Measurements from ENCODE around the gene SHTN1.

Gene SHTN1, protein sequence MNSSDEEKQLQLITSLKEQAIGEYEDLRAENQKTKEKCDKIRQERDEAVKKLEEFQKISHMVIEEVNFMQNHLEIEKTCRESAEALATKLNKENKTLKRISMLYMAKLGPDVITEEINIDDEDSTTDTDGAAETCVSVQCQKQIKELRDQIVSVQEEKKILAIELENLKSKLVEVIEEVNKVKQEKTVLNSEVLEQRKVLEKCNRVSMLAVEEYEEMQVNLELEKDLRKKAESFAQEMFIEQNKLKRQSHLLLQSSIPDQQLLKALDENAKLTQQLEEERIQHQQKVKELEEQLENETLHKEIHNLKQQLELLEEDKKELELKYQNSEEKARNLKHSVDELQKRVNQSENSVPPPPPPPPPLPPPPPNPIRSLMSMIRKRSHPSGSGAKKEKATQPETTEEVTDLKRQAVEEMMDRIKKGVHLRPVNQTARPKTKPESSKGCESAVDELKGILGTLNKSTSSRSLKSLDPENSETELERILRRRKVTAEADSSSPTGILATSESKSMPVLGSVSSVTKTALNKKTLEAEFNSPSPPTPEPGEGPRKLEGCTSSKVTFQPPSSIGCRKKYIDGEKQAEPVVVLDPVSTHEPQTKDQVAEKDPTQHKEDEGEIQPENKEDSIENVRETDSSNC

DNA sequence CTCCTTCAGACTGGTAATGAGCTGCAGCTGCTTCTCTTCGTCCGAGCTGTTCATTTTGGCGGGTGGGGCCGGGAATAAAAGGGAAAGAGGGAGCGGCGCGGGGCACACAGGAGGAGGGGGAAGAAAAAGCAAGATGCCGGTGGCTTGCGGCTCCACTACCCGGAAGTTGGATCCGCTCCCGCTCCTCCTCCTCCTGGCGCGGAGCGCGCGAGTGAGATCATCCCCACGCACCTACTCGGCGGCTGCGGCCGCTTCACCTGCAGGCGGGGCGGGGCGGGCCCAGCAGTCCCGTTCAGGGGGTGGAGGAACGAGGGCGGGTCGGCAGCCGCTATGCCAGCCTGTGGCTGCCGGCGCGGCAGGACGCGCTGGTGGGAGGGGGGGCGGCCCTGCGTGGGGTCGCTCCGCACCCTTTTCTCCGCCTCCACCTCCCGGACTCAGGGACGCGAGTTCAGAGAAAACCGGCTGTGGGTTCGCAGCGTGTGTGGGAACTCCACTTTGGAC, at the start of gene SHTN1:
Gene SHTN1, minus strand, starts transcription at position 162 of the 501 bp plus-strand sequence. Its CDS starts 108 bp downstream, at position 54.
- DNase-seq, result peak; percentile 28

DNA sequence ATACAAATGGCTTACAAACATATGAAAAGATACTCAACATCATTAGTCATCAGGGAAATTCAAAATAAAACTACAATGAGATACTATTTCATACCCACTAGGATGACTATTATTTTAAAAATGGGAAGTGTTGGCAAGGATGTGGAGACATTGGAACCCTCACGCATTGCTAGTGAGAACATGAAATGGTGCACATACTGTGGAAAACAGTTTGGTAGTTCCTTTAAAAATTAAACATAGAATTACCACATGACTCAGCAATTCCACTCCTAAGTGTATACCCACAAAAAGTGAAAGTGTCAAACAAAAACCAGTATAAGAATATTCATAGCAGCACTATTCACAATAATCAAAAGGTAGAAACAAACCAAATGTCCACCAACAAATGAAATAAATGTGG, 48.5 kb upstream of the SHTN1 start:
- DNase-seq, result no peak

DNA sequence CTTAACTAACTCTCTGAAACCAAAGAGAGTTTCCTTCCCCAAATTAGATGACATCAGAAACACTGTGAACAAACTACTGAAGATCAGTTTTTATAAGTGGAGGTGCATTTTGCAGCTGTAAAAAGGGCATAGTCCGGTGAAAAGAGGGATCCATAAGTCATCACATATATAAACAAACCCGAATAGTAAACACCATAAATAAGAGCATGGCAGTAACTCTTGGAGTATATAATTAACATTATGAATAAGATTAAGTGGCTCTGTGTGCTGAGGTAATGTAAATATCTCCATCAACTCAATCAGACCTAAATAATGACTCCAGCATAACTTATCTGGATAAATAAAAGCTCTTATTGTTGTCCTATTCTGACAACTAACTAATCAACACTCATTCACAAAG, 43.0 kb upstream of the SHTN1 start:
- DNase-seq, result peak; percentile 91

DNA sequence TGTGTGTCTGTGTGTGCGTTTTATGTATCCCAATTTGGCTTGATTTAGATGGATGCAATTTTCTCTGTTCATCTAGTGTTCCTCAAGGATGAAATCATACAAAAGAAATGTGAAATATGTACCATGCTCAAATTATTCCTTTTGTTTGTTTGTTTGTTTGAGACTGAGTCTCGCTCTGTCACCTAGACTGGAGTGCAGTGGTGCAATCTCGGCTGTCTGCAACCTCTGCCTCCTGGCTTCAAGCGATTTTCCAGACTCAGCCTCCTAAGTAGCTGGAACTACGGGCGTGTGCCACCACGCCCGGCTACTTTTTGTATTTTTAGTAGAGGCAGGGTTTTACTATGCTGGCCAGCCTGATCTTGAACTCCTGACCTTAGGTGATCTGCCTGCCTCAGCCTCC, 11.3 kb upstream of the SHTN1 start:
- no peak for DNase-seq

DNA sequence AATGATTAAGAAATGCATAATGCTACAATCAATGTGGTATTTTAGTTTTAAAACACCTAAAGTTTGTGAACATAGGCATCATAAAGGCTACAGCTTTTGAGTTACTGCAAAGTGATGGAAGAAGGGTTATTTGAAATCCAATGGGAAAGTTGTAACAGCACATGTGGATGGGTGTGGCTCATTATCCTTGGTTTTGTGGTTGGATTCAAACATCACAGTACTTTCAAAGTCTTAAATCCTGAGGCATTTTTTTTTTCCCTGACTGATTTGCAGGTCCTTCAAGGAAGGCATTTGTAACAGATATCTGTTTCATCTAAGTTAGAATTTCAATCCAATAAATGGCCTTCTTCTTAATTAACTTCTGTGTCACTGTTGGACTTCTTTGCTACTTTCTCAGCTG, 9.8 kb upstream of the SHTN1 start:
- DNase-seq, result no peak

DNA sequence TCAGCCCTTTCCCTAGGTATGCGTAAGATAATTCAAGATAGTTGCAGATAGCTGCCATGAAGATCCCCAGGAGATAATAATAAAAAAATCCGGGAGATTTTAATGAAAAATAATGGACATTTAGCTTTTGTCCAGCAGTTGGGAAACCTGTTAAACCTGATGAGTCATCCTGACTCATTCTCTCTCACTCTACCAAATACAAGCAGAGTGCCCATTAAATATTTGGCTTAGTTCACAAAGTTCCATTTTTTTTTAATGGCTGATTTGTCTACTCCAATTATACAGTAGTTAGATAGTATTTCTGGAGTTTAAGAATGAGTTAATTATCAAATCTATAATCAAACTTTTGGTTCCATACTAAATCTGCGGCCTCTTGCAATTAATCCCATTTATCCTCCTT, 2.1 kb upstream of the SHTN1 start:
- DNase-seq, result no peak

DNA sequence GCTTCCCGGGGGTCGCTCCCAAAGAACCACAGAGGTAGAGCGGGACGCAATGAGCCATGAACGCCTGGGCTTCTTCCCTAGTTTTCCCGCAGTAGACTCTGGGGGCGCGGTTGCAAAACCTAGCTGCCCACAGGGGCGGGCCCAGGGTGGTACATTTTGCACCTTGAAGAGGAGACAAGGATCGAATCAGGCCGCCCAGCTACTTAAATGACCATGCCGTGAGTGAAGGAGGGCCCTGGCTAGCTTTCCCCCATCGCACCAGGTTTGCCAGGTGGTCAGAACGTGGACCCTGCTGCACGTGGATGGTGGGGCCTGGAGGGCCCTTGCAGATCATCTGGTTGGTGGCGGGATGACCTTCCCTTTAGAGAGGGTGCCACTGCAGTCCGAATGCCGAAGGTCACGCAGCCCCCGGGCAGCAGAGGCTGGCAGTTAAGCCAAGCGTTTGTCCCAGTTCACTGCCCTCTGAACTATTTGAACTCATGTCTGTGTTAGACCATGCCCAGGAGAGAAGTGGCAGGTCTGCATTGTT, 604 bp upstream of the SHTN1 start:
- no peak for DNase-seq

DNA sequence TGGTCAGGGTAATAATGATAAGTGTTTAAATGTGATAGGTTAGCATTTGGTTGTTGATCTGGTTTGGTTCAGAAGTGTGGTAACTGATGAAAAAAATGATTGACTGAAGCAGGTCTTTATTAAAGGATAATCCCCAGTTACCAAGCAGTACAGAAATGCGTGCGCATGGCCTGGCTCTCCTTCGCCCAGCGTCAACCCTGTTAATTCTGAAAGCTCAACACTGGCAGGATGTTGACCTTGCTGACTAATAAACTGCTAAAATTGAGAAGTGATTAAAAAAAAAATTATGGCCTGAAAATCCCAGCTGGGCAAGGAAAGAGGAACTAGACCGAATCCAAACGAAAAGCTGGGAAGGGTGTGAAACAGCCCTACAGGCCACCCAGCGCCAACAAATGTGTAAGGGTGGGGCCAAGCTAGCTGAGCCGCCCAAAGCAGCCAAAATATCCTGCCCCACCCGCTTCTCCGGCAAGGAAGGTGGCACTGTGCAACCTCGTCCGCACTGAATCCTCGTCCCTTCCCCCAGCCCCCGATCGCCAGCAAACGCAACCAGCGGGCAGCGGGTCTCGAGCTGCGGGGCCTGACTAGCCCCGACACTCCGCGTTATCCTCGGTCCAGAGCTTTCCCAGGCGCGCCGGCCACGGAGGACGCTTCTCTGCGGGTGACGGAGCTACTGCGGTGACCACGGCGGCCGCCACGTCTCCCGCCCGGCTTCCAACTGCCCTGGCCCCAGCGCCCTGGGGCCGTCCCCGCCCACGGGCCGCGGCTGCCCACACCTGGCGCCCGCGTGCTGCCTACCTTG, 561 bp downstream of the SHTN1 start:
- no peak for DNase-seq

DNA sequence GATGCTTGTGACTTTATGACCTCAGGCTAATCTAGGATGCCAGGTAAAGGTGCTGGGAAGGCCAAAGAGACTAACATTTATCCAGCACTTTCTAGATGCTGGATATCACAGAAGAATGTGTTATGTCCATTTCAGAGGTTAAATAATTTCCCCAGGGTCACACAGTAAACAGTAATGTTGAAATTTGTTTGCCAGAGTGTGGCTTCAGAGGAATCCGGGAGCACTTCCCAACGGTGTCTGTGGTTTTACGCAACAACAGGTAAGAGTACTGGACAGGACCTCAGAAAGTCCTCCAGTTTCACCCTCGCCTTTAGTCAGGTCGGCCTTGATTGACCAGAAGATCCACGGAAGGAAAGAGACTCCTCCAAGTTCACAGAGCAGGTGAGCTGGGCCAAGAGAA, 1.7 kb downstream of the SHTN1 start:
- DNase-seq, result no peak

DNA sequence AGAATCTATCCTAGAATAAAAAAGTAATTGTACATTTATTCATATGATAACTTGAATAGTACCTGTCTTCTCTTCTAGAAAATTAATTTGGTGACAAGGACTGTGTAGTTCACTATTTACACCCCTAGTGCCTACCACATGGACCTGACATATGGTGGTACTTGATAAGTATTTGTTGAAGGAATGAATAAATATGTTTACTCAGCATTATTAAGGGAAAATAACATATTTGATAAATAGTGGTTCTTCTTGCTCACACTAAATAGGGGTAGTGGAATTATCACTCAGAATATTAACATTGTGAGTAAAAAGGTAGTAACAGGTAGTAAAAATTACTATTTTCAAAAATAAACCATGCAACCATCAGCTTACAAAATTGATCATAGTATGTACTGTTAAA, 2.8 kb downstream of the SHTN1 start:
- no peak for DNase-seq

DNA sequence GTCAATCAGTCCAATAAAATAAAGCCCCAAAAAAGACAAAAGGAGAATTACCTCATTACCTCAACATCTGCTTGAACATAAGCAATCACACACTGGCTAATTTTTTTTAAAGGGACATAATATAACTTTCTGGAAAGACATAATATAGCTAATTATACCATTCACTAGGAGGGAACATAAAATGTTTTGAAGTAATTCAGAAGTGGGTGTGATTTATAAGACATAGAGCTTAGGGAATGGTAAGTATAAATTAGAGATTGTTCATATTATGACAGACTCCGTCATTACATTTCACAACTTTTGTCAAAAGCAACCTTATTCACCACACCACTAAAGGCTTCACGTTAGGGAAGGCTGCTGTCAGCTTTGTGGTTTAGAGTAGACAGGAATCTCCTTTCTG, 3.8 kb downstream of the SHTN1 start:
- DNase-seq, result no peak

DNA sequence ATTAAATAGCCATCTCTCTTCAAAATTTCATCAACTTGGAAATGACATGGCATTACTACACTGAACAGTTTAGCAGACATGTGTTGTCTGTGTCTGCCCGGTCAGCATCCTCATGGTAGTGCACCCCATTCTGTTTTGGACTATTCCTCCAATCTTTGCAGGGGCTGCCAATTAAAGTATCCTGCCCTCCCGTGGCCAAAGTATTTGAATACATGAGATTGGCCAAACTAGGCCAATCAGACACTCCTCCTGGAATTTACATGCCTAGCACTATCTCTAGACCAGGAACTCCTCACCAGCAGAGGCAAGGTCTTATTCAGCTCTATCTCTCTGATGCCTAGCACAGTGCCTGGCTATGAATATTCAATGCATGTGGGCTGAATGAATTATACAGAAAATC, 4.4 kb downstream of the SHTN1 start:
- no peak for DNase-seq

DNA sequence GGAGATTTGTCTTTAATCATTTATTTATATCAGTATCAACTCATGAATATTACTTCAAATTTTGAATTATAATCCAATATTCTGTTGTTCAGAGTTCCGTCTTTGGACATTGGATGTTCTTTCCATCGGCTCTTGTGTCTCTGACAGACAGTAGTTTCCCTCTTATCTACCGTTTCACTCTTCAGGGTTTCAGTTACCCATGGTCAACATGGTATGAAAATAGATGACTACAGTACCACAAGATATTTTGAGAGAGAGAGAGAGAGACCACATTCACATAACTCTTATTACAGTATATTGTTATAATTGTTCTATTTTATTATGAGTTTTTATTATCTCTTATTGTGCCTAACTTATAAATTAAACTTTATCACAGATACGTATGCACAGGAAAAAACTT, 6.8 kb downstream of the SHTN1 start:
- DNase-seq, result no peak

DNA sequence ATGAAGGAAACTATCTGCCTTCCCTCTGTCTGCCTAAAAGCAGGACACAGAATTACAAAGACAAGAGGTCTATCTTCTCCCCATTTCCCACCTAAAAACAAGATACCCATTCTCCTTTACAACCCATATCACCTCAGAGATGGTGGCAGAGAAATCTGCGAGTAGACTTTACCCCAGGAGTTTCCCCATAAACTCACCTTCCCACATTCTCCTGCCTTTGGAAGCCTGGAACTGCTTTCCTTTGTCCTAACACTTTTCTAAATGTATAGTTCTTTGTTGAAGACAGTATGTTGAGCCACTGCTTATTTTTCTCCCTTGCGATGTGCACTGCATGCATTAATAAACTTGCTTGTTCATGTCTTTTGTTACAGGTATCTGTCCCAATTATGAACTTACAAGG, 8.0 kb downstream of the SHTN1 start:
- no peak for DNase-seq

DNA sequence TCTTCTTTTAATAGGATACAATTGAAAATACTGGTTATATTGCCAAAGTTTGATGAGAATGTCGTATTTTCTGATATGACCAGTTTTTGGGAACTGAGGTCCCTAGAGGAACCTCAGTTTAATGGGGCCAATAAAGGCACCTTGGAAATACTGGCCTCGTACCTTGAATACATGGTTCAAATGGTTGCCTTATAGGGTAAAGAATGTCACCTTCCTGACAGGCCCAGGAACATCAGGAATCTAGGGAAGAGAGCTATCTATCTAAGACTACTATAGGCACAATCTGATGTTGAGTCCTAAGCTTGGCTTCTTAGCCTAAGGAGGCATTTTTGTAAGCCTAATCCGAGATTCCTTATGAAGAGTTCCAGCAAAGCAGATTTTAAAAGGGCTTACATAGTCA, 9.3 kb downstream of the SHTN1 start:
- no peak for DNase-seq

DNA sequence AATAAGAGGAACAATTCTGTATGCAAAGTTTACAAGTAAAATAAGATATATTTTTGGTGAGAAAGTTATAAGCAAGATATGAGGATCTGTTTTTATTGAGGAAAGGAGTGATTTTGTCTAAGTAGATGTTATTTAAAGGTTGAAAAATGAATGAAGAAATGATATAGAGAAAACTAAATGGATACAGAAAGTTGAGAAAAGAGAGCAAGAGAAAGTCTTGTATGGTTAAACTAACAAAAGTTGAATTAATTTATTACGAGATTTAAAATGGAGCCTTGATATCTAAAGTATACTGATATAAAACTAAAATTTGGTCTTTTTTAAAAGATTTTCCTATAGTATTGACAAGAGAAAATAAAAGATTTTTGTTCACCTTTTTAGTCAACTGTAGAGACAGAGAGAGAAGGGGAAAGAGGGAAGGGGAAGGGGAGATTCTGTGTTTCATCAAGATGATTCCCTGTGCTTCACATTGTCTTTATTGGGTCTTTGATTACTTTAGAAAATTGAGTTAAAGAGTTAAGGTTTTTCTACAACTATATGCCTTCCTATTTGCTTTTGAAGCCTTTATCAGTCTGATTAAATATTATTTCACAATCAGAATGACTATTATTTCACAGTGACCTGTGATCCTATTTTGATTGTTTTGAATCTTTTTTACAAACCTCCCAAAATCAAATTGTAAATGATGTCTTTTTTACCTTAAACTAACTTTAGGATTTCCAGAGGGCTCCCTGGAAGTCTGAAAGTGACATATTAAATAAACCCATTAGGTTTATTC, 10.7 kb downstream of the SHTN1 start:
- DNase-seq, result no peak

DNA sequence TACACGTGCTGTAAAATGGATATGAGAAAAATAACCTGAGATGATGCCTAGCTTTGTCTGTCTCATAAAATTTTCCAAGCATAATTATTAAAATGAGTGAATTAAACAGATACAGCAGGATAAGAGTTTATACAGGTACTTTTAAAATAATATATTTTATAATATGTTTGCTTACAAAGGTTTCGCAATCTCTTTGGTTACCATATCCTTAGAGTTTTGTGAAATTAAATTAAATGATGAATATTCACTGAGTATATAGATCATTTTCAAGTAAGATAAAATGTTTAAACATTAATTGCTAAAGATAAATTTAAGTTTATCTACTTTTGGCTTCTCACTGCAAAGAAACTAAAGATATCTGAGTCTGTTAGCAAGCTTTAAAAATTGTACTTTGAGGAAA, 11.4 kb downstream of the SHTN1 start:
- DNase-seq, result no peak

DNA sequence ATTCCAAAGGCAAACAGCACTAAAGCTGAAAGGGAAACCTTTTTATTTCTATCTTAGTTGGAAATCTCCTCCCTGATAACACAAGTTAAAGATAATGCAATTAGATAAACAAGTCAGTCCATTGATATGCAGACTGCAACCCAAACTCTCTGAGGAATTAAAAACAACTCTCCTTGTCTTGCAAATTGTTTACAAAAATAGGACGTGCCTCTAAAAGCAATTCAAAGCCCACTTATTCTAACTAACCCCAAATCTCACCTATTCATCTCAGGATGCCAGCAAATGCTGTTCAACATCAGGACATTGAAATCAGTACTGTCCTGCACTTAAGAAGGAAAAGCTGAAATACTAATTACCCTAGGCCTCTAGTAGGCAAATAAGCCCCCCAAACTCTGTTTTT, 12.8 kb downstream of the SHTN1 start:
- DNase-seq, result no peak

DNA sequence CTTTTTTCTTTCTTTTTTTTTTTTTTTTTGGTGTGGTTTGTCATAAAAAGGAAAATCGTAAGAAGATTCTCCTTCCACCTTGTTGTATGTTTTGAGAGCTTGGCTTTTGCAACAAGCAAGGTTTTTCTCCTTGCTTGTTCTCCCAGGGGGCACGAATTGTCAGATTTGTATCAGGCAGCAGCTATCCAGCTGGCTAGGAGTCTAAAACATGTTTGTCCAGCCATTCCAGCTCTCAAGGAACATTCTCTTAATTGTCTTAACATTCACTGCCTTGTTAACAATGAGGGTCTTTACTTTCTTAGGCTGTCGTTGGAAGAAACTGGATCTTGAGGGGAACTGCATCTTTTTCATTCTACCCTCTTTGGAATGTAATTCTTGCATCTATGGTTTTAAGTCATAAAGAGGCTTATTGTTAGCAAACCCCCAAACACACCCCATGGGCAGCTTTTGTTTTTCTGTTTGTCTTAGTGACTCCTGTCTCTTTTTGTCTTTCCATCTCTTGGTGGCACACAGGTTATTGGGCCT, 14.6 kb downstream of the SHTN1 start:
- DNase-seq, result no peak

DNA sequence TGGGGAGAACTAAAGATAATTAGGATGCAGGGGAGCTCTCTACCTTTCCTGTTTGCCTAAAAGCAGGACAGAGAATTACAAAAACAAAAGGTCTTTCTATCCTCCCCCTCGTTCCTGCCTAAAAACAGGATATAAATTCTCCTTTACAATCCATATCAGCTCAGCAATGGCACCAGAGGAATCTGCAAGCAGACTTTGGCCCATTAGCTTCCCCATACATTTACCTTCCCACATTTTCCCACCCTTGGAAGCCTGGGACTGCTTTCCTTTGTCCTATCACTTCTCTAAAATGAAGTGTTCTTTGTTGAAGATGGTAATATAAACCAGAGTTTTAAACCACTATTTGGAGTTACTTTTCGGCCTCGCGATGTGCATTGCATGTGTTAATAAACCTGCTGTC, 15.5 kb downstream of the SHTN1 start:
- no peak for DNase-seq

DNA sequence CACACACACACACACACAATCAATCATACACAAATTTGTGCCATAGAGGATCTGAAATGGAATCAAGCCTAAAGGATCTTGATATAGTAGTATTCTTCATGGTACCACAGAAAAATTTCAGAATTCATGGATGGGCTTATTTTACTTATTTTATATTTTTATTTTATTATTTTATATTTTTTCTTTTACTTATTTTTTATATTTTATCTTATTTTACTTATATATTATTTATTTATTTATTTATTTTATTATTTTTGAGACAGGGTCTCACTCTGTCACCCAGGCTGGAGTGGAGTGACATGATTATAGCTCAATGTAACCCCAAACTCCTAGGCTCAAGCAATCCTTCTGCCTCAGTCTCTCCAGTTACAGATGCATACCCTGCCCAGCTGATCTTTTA, 16.7 kb downstream of the SHTN1 start:
- no peak for DNase-seq

DNA sequence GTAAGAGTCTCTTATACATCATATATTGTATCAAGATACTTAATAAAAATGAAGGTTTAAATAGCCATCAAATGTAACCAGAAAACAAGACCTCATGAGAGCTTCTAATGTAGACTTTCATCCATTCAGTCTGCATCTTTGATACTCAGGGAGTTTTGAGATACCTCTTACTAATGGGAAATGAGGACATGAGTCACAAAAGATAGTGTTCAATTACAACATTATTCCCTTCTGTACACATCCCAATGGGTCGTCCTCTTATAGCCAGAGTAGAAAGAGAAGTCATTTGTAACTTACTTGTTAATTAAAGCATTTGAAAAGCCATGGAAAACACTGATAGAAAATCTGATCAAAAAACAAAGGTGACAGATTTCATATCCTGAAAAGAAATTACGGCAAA, 19.4 kb downstream of the SHTN1 start:
- no peak for DNase-seq

Data from NCI-H1436 treated with DMSO at 0.1 percent for 48 hours (cell line).